ENCODE data around the gene DACH1. TPM values are rescaled to one million over a fixed set of nuclear protein-coding genes. Genes with fewer than 3 reads are reported as not detected.

DACH1 gene
- total RNA-seq, 1 experiment from 2014 or later, result 0.31 TPM

- Mint-ChIP-seq H3K4me1 (no peaks in the 10 kb centered on the region), H3K9me3 (no peaks in the 10 kb centered on the region), H3K27ac (no peak overlapping the region), H3K4me3 (no peak overlapping the region), H3K27me3 (ENCODE audit: low read depth) (no peaks in the 10 kb centered on the region), H3K36me3 (no peaks in the 10 kb centered on the region)
- ATAC-seq (no peak), DNase-seq (ENCODE audit: low spot score) (no peak)
- TF ChIP-seq OVOL2 (CRISPR knock-in tag; IDR thresholded peaks at IDR 0.05; ENCODE audit: borderline replicate concordance) (no peak), TEAD1 (CRISPR knock-in tag; IDR thresholded peaks at IDR 0.05) (no peak), ZNF317 (CRISPR knock-in tag; IDR thresholded peaks at IDR 0.05; ENCODE audit: borderline replicate concordance, low read depth) (no peak), ATF3 (CRISPR knock-in tag; conservative IDR thresholded peaks at IDR 0.05) (no peak), ZNF425 (CRISPR knock-in tag; conservative IDR thresholded peaks at IDR 0.05) (no peak), FOXP4 (CRISPR knock-in tag; IDR thresholded peaks at IDR 0.05) (no peak), AFF4 (CRISPR knock-in tag; IDR thresholded peaks at IDR 0.05; ENCODE audit: borderline replicate concordance) (no peak), TP53 (CRISPR knock-in tag; IDR thresholded peaks at IDR 0.05) (no peak)
- POLR2A ChIA-PET, result no interaction called here
- CTCF ChIA-PET, result no interaction called here
Measured at GRCh38 chr13:71772361-71772760, 94.6 kb downstream of the DACH1 start.

GRCh38 chr13:71771144-71771543 lies 95.9 kb downstream of the DACH1 start:
- CTCF ChIA-PET, result no interaction called here
- no peak for TF ChIP-seq E2F4 (CRISPR knock-in tag; IDR thresholded peaks at IDR 0.05; ENCODE audit: borderline replicate concordance, low read depth)
- no peak for TF ChIP-seq AFF4 (CRISPR knock-in tag; IDR thresholded peaks at IDR 0.05; ENCODE audit: borderline replicate concordance)
- TF ChIP-seq ZNF219 (CRISPR knock-in tag; IDR thresholded peaks at IDR 0.05; ENCODE audit: borderline replicate concordance), result no peak
- no peak for TF ChIP-seq GABPB1 (CRISPR knock-in tag; IDR thresholded peaks at IDR 0.05)
- no peak for TF ChIP-seq ETV6 (CRISPR knock-in tag; IDR thresholded peaks at IDR 0.05)
- TF ChIP-seq IRF2 (CRISPR knock-in tag; IDR thresholded peaks at IDR 0.05; ENCODE audit: borderline replicate concordance, low read depth), result no peak
- no peak for TF ChIP-seq JUN (CRISPR knock-in tag; IDR thresholded peaks at IDR 0.05)
- TF ChIP-seq JAZF1 (CRISPR knock-in tag; IDR thresholded peaks at IDR 0.05), result no peak
- no peak for TF ChIP-seq AR (CRISPR knock-in tag; IDR thresholded peaks at IDR 0.05)
- TF ChIP-seq ZNF671 (CRISPR knock-in tag; IDR thresholded peaks at IDR 0.05), result no peak
- TF ChIP-seq ELF4 (CRISPR knock-in tag; IDR thresholded peaks at IDR 0.05; ENCODE audit: low read depth), result no peak
- TF ChIP-seq CREM (CRISPR knock-in tag; IDR thresholded peaks at IDR 0.05), result no peak

More at GRCh38 chr13:71771144-71771543, 95.9 kb downstream of the DACH1 start:
- H3K4me3 Mint-ChIP-seq, result no peak overlapping the region
- no peak overlapping the region for H3K27ac Mint-ChIP-seq
- peaks cover 1% of the 10 kb centered on the region; the same call in 1 of the 2 replicates for H3K9me3 Mint-ChIP-seq
- peaks cover under 1% of the 10 kb centered on the region; the same call in 1 of the 2 replicates for H3K4me1 Mint-ChIP-seq
- H3K36me3 Mint-ChIP-seq, result peaks cover under 1% of the 10 kb centered on the region
- POLR2A ChIA-PET, result no interaction called here
- no peaks in the 10 kb centered on the region for H3K27me3 Mint-ChIP-seq (ENCODE audit: low read depth)
- DNase-seq (ENCODE audit: low spot score) (no peak), ATAC-seq (no peak)
